OCI-LY7 (cell line): Measurements from ENCODE around the gene FANCC.

Experiments
- CTCF ChIP-seq: fragments of 200-600 bp; sonication (generic); conservative IDR thresholded peaks from 2 replicates; pipeline ENCODE4 v1.5.1; 2014; ENCODE audit warnings: mild to moderate bottlenecking, antibody characterized with exemption, low read length, moderate library complexity, mixed read lengths
- EZH2phosphoT487 ChIP-seq: fragments of 200-600 bp; sonication (generic); IDR thresholded peaks from 2 replicates; pipeline ENCODE4 v1.6.1; 2018; ENCODE audit warnings: low read depth, borderline replicate concordance, mild to moderate bottlenecking, mixed run types, antibody characterized with exemption, low read length, moderate library complexity, mixed read lengths

DNA sequence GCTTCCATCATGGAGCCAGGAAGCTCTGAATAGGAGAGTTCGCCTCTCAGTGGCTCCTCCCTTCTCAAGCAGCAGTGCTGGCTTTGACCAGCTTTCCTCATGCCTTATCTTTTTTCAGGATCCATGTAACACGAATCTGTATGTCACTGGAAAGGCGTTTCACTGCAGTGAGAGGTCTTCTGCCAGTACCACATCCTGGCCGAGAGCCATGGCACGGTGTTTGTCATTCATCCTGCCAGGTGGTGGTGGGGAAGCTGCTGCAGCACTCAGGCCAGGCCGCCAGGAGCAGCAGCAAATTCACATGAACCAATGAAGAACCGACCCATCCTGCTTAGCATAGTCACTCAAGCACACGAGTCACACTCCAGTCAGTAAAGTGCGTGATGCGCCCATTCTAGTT, 179.0 kb downstream of the FANCC start:
- TF ChIP-seq CTCF = no peak
- TF ChIP-seq EZH2phosphoT487 = no peak
